ENCODE measurements around the gene BLVRA. TPM values are rescaled to one million over a fixed set of nuclear protein-coding genes. Genes with fewer than 3 reads are reported as not detected.

Gene BLVRA, protein sequence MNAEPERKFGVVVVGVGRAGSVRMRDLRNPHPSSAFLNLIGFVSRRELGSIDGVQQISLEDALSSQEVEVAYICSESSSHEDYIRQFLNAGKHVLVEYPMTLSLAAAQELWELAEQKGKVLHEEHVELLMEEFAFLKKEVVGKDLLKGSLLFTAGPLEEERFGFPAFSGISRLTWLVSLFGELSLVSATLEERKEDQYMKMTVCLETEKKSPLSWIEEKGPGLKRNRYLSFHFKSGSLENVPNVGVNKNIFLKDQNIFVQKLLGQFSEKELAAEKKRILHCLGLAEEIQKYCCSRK
- total RNA-seq (ENCODE audit: low replicate concordance), result 22.7 and 32.6 TPM in 2 replicates

DNA sequence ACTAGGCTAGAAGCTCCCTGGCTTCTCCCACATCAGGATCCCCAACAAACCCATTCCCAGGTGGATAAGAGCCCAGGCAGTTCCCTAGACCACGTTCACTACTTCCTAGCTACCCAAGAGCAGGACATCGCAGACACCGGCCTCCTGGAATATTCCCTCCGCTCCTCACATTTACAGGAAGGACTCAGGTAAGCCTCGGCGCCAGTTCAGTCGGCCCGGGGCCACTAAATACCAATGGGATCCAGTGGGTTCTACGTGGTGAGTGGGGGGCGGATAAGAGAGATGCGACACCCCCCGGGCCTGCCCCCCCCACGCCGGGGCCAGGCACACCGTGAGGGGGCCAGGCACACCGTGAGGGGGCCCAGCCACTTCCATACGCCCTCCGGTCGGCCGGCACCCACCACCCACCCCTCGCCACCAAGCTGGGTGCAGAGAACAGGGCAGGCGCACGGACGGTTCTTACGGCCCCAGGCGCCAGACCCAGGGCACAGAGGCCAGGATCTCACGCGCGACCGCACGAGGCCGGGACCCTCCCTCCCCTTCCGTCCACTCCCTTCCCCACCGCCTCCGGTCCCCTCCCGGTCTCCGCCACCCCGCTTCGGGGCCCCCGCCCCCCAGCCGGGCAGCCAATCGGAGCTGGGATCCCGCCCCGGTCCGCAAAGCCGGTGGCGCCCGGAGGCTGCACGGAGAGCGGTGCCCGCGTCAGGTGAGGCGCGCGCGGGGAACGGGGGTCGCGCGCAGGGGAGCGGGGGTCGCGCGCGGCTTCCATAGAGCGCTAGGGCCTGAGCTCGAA is at the start of gene BLVRA:
Gene BLVRA, plus strand, starts transcription at position 652 of the 793 bp plus-strand sequence. CDS start 12,479 bp downstream, outside the sequence.

DNA sequence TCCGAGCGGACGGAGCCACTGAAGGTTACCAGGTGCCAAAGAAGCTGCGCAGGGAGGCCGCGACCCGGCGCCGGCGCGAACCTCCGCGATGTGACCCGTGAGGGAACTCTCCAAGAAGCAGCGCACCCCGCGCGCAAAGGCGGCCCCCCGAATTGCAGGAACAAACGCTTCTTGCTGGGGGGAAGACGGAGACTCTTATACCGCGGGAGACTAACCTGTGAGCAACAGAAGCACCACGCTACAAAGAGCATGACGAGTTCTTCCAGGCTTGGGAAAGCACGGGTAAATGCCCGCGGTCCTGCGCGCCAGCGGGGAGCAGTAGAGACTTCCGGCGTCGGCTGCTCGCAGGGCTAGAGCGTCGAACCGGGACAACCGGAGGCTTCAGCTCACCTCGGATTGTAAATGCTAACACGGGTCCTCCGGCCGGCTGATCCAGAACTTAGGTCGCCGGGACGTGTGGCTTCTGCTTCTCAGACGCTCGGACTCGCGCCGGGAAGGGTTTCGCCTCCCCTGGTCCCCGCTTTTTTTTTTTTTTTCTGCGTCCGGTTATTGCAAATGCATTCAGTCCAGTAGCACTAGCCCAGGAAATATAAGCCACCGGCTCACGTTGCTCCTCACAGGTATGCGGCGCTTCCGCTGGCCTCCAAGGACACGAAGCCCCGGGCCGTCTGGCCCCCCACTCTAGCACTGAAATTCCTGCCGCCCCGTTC is 29.1 kb upstream of the BLVRA start, which contains the start of gene COA1:
Gene COA1, minus strand, starts transcription at position 310 of the 710 bp plus-strand sequence. CDS start 80,909 bp downstream, outside the sequence.

Other genes with a start within 250 kb of the BLVRA start
- gene STK17A, start 175.6 kb upstream of the BLVRA start, total RNA-seq (ENCODE audit: low replicate concordance), result 10.4 and 39.2 TPM in 2 replicates
- 18.4 and 41.0 TPM in 2 replicates for gene COA1, start 29.2 kb upstream of the BLVRA start, total RNA-seq (ENCODE audit: low replicate concordance)
- gene MRPS24, start 110.8 kb downstream of the BLVRA start, total RNA-seq (ENCODE audit: low replicate concordance), result 82.7 and 98.8 TPM in 2 replicates
- 24.8 and 25.4 TPM in 2 replicates for gene URGCP, start 147.9 kb downstream of the BLVRA start, total RNA-seq (ENCODE audit: low replicate concordance)
- 8.4 and 12.1 TPM in 2 replicates for gene UBE2D4, start 167.8 kb downstream of the BLVRA start, total RNA-seq (ENCODE audit: low replicate concordance)
- not detected in 2 replicates for gene SPDYE1, start 239.2 kb downstream of the BLVRA start, total RNA-seq (ENCODE audit: low replicate concordance)